Measurements from ENCODE around the gene EID3.
"Not testable (repeated sequence)": the region's sequence is repeated elsewhere in the genome, so short reads cannot be mapped to it uniquely, and the experiment has no call there.

EID3 gene

GRCh38 chr12:104313568-104314241, 10.2 kb downstream of the EID3 start:
- no peak for DNase-seq

GRCh38 chr12:104314242-104314614, 10.7 kb downstream of the EID3 start:
- DNase-seq = no peak

- DNase-seq = no peak
Measured at GRCh38 chr12:104315326-104316224, 12.0 kb downstream of the EID3 start.

- DNase-seq = no peak
Measured at GRCh38 chr12:104316936-104317335, 13.4 kb downstream of the EID3 start.

GRCh38 chr12:104317538-104318210, 14.1 kb downstream of the EID3 start:
- DNase-seq = no peak

- no peak for DNase-seq
Measured at GRCh38 chr12:104319028-104319427, 15.5 kb downstream of the EID3 start.

GRCh38 chr12:104319918-104320626, 16.5 kb downstream of the EID3 start:
- no peak for DNase-seq

- DNase-seq = no peak
Measured at GRCh38 chr12:104320627-104321024, 17.1 kb downstream of the EID3 start.

GRCh38 chr12:104321949-104322348, 18.4 kb downstream of the EID3 start:
- DNase-seq = no peak

- DNase-seq = not testable (repeated sequence)
Measured at GRCh38 chr12:104322533-104322932, 19.0 kb downstream of the EID3 start.

GRCh38 chr12:104323899-104324298, 20.4 kb downstream of the EID3 start:
- DNase-seq = no peak

GRCh38 chr12:104328278-104328677, 24.7 kb downstream of the EID3 start:
- DNase-seq = not testable (repeated sequence)

- no peak for DNase-seq
Measured at GRCh38 chr12:104328790-104329189, 25.3 kb downstream of the EID3 start.

GRCh38 chr12:104329707-104330532, 26.4 kb downstream of the EID3 start:
- no peak for DNase-seq

GRCh38 chr12:104331376-104331775, 27.8 kb downstream of the EID3 start:
- DNase-seq = no peak

GRCh38 chr12:104332273-104332672, 28.7 kb downstream of the EID3 start:
- DNase-seq = not testable (repeated sequence)

GRCh38 chr12:104333692-104334255, 30.2 kb downstream of the EID3 start:
- no peak for DNase-seq

GRCh38 chr12:104334581-104334980, 31.0 kb downstream of the EID3 start:
- DNase-seq = no peak

GRCh38 chr12:104336115-104336514, 32.6 kb downstream of the EID3 start:
- no peak for DNase-seq

GRCh38 chr12:104337030-104337558, 33.6 kb downstream of the EID3 start:
- DNase-seq = no peak

GRCh38 chr12:104339663-104340062, 36.1 kb downstream of the EID3 start:
- DNase-seq = no peak

All from NCI-H1417 (cell line).